Measurements from ENCODE around the gene RAPH1. TPM values are rescaled to one million over a fixed set of nuclear protein-coding genes. Genes with fewer than 3 reads are reported as not detected.

The RAPH1 gene
- total and polyA plus RNA-seq, 9 of the 15 experiments (the other 6 are each of a cell fraction or from before 2014, with no cell fraction given): 0.07 to 0.71 (median 0.27) TPM

DNA sequence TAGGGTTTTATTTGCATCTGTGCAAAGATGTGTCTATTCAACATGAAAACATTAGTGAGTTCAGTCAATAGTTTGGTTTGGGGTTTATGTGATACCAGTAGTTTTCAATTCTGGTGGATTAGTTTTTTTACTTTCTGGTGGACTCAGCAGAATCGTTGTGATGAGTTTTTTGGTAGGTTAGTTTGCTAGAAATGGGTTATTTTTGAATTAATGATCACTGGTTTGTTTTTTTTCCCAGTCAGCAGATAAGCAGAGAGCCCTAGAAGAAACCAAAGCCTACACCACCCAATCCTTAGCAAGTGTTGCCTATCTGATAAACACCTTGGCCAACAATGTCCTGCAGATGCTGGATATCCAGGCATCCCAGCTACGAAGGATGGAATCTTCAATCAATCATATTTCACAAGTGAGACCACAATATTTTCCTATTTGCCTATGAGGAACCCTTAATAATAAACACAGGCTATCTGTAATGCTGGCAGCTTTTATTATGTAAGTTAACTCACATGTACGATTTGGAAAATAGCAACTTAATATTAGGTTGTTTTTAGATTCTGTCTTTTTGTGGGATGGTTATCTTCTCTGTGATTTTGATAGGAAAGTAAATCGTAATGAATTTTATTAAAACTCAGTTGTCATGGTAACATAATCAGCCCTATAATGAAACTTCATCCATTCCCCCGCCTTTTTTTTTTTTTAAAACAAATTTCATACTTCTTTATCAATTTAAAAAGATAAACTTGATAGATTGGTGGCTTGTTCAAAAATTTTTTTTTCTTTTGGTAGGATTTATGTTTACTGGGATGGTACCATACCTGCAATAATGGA is 168.2 kb downstream of the RAPH1 start (continued):
- TF ChIP-seq NCOR1 (IDR thresholded peaks at IDR 0.05) (peak; percentile 22; the same call in 1 of the 2 replicates), GATAD2B (IDR thresholded peaks at IDR 0.05; ENCODE audit: borderline replicate concordance) (no peak), C11orf30 (IDR thresholded peaks at IDR 0.05; ENCODE audit: low read depth) (peak; percentile 60), ZNF780A (CRISPR knock-in tag; IDR thresholded peaks at IDR 0.05) (no peak), RCOR1 (IDR thresholded peaks at IDR 0.05; ENCODE audit: borderline replicate concordance in 1 of 2, low read depth in 2 of 2, low read length in 2 of 2) (no peak), CHD4 (IDR thresholded peaks at IDR 0.05; ENCODE audit: insufficient read depth, insufficient replicate concordance, low read depth, low read length, poor library complexity, severe bottlenecking) (no peak), BCL6 (CRISPR knock-in tag; IDR thresholded peaks at IDR 0.05) (no peak), FOSL1 (tag; conservative IDR thresholded peaks at IDR 0.05) (no peak), BDP1 (IDR thresholded peaks at IDR 0.05; ENCODE audit: insufficient read depth, insufficient read length) (no peak), RBM17 (IDR thresholded peaks at IDR 0.05; ENCODE audit: borderline replicate concordance, low read depth, low read length) (no peak), ZNF143 (CRISPR knock-in tag; IDR thresholded peaks at IDR 0.05) (no peak), TEAD4 (IDR thresholded peaks at IDR 0.05; ENCODE audit: low read length) (peak; percentile 72), TEAD4 (CRISPR knock-in tag; IDR thresholded peaks at IDR 0.05; ENCODE audit: borderline replicate concordance) (no peak)
- TF ChIP-seq, protein P1, sequence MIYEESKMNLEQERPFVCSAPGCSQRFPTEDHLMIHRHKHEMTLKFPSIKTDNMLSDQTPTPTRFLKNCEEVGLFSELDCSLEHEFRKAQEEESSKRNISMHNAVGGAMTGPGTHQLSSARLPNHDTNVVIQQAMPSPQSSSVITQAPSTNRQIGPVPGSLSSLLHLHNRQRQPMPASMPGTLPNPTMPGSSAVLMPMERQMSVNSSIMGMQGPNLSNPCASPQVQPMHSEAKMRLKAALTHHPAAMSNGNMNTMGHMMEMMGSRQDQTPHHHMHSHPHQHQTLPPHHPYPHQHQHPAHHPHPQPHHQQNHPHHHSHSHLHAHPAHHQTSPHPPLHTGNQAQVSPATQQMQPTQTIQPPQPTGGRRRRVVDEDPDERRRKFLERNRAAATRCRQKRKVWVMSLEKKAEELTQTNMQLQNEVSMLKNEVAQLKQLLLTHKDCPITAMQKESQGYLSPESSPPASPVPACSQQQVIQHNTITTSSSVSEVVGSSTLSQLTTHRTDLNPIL (CRISPR knock-in tag; IDR thresholded peaks at IDR 0.05): no peak
- TF ChIP-seq, protein P2, sequence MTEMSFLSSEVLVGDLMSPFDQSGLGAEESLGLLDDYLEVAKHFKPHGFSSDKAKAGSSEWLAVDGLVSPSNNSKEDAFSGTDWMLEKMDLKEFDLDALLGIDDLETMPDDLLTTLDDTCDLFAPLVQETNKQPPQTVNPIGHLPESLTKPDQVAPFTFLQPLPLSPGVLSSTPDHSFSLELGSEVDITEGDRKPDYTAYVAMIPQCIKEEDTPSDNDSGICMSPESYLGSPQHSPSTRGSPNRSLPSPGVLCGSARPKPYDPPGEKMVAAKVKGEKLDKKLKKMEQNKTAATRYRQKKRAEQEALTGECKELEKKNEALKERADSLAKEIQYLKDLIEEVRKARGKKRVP (CRISPR knock-in tag; IDR thresholded peaks at IDR 0.05): no peak
- TF ChIP-seq, protein P3, sequence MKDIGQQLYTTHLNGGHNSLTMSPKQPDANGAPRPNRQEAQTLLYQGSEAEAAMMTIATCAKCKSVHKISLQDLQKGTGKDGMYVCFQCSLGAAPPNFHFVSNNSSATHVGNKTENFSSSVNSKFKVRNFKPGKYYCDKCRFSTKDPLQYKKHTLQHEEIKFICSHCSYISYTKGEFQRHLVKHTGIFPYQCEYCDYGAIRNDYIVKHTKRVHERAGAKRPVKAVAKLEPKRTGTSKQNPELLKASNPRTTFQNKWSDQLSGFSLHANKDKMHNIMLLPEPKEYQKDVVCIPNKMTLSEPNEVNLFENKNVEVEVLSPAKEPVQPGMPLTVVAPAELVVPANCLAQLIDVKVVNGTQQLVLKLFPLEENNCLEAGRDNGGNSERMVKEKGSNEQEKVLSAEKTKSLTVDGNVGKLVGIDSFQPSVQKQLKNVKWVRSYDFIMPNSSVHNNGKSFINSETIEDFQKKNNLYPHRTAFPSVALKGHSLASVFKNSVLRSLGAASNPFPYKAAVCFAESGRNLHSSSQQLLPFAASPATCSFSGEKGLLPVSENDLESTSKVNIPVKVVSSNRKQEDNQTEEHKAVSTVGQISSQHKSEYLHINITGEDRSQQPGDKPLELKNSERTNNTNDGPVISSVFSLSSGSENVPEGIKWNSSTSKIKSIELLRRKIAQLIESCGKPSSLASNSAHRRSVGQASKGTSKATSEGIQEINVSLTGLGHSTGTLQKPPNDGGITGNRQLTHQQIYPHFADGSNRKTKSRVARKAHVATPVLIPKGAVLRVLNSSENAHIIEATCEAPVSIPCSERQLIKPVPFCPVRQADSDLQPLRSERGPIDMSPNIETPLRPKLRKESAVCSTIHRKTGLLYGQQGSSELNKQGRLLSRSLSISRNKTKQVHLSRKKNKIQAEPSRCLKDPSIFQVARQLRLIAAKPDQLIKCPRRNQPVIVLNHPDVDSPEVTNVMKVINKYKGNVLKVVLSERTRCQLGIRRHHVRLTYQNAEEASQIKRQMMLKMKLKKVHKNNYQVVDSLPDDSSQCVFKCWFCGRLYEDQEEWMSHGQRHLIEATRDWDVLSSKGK (CRISPR knock-in tag; IDR thresholded peaks at IDR 0.05): no peak

Measured in K562 (cell line).